GM20431 (cell line): ENCODE measurements around the gene SGK1.
"Not testable (repeated sequence)": the region's sequence is repeated elsewhere in the genome, so short reads cannot be mapped to it uniquely, and the experiment has no call there.

Experiments
- in situ Hi-C: fragments of 300-500 bp; cut with MseI, MboI; formaldehyde crosslinking; loops from one replicate; pipeline ENCODE4 v1.15.0; 2020; ENCODE audit warnings: low sequenced_read_pairs; ENCODE audit not compliant: unreplicated experiment

Gene SGK1

DNA sequence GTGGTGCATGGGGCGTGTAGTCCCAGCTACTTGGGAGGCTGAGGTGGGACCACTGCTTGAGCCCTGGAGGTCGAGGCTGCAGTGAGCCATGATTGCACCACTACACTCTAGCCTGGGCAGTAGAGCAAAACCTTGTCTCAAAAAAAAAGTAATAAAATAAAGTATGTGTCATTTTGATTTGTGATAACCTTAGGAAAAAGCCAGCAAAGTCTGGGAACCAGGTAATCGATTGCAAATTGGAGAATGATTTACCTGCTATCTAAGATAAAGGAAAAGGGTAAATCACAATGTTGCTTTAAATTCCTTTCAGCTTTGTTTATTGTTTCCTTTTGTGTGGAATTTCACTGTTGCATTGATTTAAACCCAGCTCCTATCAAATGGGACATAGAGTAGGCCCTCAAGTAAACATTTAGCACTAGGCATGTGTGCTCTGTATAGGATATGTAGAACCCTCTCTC is 59.0 kb downstream of the SGK1 start:
- in situ Hi-C loops, result no loop called here

DNA sequence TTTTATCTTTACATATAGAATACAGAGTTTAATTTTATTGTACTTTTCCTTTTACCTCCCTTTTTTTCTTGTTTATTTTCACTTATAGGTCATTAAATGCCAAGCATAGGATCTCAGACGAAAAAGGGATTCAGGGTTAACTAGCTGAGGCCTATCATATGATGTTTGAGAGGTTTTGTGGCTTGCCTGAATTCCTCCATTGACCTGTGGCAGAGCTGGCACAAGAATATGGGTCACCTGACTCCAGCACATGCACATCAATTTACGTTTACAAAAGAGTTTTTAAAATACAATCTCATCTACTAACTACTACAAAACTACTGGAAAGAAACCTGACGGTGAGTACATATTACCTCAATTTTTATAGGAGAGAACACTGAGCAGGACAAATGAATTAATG is 60.4 kb downstream of the SGK1 start:
- in situ Hi-C loops, result no loop called here

DNA sequence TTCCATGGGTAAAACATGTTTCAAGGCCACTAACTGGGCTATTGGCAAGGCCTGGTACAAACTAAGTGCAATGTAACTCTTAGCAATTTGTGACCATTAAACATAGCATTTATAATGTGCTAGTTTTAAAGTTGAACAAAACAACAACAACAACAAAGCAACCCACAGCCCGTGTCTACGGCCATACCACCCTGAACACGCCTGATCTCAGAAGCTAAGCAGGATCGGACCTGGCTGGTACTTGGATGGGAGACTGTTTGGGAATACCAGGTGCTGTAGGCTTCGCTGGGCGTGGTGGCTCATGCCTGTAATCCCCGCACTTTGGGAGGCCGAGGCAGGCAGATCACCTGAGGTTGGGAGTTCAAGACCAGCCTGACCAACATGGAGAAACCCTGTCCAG is 61.0 kb downstream of the SGK1 start:
- in situ Hi-C loops, result no loop called here

DNA sequence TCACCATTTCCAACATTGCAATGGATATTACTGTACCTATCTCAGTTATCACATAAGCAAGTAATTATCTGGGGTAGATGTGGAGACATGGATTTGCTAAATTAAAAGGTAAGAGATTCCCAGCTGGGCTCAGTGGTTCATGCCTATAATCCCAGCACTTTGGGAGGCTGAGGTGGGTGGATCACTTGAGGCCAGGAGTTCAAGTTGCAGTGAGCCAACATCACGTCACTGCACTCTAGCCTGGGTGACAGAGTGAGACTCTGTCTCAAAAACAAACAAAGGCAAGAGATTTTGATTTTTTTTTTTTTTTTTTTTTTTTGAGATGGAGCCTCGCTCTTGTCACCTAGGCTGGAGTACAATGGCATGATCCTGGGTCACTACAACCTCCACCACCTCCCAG is 62.6 kb downstream of the SGK1 start:
- in situ Hi-C loops, result not testable (repeated sequence)

DNA sequence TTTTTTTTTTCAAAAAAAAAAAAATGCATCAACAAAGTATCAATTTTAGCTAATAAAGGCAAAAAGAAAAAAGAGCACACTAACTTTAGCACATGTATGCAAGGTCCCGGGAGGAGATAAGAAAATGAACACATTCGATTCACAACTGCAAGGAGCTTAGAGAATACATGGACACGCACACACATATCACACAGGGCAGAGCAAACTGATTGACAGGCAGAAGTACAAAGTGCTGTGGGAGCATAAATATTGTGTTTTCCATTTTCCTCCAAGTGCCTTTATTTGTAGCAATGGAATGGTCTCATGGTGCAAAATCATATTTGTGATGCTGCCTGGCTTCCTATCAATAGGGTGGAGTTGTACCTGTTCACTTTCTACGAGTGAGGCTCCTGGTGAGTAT is 63.8 kb downstream of the SGK1 start:
- in situ Hi-C loops, result no loop called here

DNA sequence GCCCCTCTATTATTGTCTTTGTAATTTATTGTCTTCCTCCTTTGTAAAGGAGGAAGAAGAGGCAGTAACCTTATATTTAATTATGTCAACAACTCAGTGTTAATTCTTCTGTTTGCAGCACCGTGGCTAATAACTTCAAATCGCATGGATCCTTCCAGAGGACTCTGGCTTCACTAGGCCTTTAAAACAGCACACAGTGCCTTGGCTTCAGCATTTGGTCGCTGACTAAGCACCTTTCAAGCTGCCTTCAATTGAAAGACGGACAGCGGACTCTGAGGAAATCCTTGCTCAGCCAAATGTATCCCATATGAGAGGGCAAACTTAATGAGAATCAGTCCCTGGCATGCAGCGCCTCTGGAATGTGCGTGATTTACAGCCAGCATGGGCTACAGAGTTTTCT is 64.2 kb downstream of the SGK1 start:
- in situ Hi-C loops, result no loop called here

DNA sequence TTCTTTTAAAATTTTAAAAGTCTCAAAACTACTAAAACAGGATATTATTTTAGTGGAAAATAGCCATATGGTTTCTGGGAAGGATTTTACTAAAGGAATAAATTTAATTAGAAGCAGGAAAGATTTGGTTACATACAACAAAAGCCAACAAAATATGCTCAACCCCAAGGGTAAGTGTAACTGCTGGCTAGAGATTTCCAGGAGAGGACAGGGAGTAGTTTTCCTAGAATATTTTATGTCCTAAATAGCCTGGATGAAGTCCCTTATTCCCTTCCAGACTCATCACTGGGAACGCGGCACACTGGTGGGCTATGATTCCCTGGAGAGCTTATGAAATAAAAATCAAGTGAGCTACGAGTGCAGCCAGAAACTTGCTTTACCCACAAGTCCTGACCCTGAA is 66.6 kb downstream of the SGK1 start:
- in situ Hi-C loops, result no loop called here

DNA sequence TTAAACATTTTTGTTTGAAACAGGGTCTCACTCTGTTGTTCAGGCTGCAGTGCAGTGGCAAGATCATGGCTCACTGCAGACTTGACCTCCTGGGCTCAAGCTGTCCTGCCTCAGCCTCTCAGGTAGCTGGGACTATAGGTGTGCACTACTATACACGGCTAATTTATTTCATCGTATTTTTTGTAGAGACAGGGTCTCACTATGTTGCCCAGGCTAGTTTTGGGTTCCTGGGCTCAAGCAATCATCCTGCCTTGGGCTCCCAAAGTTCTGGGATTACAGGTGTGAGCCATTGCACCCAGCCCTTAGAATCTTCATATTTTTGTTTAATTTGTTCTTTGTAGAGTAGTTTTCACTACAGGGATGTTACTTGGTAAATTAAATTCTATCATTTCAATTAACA is 67.1 kb downstream of the SGK1 start:
- in situ Hi-C loops, result no loop called here

DNA sequence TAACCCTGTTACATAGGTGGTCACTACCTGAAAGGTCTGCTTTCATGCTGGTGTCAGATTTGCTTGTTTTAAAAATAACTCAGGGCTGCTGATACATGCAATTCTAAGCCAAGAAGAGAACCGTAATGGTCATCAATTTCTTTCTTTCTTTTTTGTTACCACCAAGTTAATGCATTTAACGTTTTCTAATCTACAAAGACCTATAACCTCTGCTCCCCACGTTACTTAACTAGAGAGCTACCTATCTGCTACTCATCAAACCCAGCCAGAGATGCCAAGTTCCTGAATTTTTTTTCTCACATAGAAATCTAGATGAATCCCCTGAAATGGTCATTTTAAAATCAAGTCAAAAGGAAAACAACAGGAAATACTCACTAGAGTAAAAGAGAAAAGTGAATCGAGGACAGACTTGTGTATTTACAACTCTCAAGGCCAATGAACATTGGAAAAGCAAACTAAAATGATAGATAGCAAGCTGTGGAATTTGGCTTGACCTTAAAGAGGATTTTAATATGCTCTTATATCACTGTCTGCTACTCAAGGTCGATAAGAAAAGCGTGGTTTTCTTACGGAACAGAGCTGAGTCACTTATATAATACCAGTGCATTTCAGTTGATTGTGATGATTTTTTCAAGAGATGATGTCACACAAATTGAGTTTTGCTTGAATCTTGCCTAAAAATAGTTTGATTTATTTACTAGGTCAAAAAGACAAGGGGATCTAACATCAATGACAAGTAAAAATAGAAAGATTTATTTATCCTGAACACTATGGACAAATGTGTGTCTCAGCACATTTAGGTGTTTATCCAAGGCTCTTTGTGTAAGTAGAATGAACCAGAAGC is 67.9 kb downstream of the SGK1 start:
- in situ Hi-C loops, result no loop called here

DNA sequence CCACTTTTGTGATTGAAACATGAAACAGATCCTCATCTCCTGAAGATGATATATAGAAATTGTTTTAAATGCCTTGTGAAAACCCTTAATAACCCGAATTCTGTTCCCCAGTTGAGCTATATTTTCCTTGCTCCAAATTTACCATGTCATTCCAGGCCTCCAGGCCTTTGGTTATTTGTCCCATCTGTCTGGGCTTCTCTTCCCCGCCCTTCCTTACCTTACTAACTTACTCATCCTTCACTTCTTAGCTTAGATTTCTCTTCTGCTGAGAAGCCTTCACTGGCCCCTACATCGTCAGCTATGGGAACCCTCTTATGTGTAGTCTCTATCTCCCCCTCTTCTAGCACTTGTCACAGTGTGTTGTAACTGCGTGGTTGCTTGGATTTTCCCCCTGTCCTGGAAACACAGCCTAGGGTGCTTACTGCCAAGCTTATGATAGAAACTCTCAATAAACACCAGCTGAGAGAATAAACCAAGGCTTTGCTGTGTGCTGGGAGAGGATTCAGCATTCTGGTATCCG is 68.6 kb downstream of the SGK1 start:
- in situ Hi-C loops, result no loop called here

DNA sequence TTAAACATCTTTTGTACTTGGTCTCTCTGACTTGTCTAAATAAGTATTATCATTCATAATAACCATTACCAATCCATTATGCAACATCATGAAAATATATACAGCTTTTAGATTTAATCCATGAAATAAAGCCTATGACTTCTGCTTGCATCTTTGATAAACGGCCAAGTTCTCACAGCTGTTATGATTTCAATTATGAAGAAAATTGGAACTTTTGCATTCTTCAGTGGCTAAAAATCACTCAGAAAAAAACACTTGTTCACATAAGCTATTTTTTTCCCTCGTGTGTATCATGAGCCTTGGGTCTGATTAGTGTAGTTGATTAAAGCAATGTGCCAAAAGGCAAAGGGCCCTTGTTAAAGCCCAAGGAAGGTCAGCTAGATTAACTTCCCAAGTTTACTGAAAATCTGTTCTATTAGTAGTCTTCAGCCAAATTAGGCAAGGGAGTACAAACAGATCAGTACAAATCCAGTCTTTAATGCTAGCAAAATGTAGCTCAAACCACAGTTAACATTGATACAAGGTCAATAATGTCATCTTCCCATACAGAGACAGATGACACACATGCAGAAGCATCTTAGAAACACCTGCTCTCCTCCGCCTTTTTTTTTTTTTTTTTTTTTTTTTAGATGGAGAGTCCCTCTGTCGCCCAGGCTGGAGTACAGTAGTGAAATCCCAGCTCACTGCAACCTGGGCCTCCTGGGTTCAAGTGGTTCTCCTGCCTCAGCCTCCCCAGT is 69.9 kb downstream of the SGK1 start:
- in situ Hi-C loops, result no loop called here

DNA sequence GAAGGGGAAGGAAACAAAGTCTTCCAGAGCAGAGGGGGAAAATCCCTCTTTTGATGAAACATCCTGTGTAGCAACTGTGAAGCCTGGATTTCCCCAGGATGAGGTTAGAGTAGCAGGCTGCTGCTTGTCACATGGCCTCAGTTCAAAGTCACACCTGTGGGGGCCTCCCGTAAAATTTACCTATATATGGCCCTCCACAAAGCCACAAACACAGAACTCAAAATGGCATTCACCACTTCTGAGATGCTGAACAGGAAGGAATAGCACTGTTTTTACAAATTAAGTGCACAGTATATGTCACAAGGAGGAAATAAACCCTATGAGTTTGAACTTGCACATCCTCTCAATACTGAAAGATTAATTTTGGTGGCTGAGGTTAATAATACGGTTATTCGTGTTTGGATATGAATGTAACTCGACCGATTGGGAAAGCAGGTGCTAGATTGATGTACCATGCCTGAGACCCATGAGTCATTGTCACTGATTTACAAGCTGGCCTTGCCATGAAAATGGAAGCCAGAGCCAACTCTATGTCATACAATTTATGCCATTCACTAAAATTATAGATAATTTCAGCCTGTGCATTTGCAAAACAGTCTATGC is 70.6 kb downstream of the SGK1 start:
- in situ Hi-C loops, result no loop called here

DNA sequence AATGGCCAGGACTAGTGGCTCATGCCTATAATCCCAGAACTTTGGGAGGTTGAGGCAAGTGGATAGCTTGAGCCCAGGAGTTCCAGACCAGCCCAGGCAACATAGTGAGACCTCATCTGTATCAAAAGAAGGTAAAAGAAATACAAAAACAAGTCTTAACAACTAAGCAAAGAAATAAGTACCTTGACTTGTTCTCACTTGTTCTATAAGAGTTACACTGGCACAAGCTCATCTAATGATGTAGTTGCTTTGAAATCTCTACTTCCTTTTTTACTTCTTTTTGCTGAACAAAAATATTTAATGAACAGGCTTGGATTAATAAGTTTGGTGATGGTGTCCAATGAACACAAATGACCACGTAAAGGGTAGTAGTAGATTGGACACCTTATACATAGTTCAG is 72.2 kb downstream of the SGK1 start:
- in situ Hi-C loops, result no loop called here

DNA sequence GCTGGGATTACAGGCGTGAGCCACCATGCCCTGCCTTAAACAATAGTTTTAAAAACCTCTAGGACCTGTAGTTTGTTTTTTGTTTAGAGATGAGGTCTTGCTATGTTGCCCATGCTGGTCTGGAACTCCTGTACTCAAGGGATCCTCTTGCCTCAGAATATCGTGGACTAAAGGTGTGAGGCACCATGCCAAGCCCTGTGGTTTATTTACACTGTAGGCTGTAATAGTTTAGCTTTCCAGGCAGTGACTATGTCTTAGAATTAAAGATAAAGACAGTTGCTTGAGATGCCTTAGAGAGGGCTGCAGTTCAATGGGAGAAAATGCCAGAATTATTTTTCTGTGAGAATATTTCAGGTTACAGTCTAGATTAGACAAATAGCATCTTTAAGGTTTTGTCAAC is 72.9 kb downstream of the SGK1 start:
- in situ Hi-C loops, result no loop called here

DNA sequence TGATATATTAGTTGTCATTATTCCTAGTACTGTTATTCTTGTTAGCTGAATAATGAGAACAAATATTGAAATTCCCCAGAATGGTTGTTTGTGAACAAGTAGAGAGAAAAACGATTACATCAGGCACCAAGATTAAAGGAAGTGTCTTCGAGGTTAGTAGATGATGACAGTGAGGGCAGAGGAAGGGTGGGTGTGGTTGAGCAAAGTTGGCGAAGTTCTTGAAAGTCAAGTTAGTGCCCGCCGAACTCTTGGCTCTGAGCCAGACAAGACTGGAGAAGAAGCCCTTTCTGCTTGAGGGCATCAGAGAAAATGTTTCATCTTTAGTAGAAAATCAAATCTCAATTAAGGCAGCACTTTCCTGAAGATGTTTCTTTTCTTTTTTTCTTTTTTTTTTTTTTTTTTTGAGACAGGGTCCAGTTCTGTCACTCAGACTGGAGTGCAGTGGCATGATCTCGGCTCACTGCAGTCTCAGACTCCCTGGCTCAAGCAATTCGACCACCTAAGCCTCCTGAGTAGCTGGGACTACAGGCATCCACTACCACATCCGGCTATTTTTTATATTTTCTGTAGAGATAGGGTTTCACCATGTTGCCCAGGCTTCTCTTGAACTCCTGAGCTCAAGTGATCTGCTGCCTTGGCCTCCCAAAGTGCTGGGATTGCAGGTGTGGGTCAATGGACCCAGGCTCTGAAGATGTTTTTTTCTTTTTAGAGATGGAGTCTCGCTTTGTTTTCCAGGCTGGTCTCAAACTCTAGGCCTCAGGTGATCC is 77.1 kb downstream of the SGK1 start:
- in situ Hi-C loops, result no loop called here

DNA sequence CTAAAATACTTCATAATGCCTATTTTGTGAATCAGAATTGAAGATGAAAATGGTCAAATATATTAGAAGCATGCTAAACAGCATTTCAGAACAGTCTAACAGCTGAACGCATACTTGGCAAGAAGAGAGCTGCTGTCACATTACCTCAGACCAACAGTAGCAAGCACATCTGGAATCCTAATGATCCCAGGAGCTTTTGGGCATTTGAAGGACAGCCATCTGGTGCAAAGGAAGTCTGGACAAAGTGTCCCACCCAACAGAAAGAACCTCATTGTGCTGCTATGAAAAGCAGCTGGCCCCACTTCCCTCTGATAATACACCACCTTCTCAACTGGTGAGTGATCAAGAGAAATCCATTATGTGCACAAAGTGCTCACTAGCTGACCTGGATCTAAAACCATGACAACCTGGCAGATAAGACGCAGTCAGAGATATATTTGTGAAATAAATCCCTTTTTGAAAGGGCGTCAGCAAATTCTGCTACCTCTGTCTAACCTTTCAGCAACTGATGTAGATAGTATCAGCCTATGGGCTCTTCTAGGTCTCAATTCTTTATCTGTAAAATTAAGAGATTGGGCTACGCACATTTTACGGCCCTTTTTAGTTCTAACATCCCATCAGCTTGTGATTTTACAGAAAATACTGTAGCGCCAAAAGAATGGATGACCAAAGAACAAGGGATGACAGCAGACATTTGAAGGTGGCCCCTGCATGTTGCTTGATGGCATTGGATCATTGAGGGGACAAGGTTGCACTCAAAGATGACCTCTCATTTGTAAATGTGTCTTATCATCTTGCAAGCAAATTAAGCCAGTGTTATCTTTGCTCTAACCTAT is 78.7 kb downstream of the SGK1 start:
- in situ Hi-C loops, result no loop called here

DNA sequence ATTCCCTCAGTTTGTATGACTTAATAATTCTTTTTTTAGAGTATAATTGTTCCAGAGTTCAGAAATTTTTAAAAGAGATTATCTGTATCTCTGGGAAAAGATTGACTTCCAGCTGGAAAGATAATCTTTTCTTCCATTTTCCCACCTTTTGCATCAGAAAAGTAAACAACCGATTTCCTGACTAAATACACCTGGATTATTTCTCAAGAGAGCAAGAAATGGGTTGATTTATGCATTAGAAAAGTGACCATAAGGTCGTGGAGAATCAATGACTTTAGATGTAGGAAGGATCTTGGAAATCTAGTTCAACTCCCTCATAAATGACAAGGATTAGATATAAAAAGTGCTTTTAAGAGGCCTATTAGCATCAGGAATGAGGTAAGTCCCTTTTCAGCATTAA is 79.9 kb downstream of the SGK1 start:
- in situ Hi-C loops, result no loop called here

DNA sequence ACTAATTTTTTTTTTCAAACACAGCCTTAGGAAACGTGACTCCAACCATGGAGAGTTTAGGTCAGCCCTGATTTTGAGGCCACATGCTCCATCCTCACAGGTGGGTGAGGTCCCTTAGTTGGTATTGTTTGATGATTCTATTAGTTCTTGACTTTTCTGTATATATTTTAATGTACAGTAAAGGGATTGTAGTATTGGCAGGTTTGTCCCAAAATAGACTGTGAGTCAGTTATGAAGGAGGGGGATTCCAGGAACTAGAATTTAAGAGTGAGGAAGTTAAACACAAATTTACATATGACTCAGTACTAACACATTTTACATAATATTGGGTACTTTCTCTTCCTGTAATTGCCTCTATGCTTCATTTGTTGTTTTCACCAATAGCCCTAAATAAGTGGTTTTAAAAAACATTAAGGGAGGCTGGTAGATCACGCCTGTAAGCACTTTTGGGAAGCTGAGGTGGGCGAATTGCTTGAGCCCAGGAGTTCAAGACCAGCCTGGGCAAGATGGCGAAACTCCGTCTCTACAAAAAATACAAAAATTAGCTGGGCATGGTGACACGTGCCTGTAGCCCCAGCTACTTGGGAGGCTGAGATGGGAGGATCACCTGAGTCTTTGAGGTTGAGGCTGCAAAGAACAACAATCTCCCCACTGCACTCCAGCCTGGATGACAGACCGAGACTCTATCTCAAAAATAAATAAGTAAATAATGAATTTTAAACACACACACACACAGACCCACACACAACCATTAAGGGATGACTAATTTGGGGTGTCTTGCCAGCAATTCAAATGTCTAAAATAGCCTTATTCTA is 81.8 kb downstream of the SGK1 start:
- in situ Hi-C loops, result no loop called here

DNA sequence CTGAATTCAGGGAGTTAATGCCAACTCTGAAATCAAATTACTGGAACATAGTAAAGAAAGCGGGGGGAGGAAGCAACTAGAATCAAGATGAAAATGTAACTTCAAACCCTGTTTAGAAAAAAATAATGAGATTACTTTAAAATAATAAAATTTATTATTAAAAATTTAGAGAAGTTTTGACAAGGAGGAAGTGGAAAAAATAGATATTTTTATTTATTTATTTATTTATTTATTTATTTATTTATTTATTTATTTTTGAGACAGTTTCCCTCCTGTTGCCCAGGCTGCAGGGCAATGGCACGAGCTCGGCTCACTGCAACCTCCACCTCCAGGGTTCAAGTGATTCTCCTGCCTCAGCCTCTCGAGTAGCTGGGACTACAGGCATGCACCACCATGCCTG is 82.6 kb downstream of the SGK1 start:
- in situ Hi-C loops, result not testable (repeated sequence)
